Esophagus squamous epithelium (tissue), 4 donors: ENCODE results near the gene REEP1.

ENCODE experiments used
- POLR2A ChIP-seq, 4 donors: fragments of 450-650 bp; IDR thresholded peaks; one replicate each; pipeline ENCODE4 v1.6.1; 2017; ENCODE audit warnings: antibody characterized with exemption in 4 of 4, mild to moderate bottlenecking in 4 of 4, moderate library complexity in 3 of 4
- TF ChIP-seq, protein P1 (sequence below), 6 experiments: fragments of 450-650 bp in 4 of 6; fragments of 200-600 bp in 2 of 6; sonication (generic) in 2 of 6; IDR thresholded peaks; one replicate each; pipeline ENCODE4 v1.5.1; 2016 to 2019; ENCODE audit warnings: antibody characterized with exemption in 6 of 6, mild to moderate bottlenecking in 4 of 6, moderate library complexity in 4 of 6

- TF ChIP-seq, protein P1, sequence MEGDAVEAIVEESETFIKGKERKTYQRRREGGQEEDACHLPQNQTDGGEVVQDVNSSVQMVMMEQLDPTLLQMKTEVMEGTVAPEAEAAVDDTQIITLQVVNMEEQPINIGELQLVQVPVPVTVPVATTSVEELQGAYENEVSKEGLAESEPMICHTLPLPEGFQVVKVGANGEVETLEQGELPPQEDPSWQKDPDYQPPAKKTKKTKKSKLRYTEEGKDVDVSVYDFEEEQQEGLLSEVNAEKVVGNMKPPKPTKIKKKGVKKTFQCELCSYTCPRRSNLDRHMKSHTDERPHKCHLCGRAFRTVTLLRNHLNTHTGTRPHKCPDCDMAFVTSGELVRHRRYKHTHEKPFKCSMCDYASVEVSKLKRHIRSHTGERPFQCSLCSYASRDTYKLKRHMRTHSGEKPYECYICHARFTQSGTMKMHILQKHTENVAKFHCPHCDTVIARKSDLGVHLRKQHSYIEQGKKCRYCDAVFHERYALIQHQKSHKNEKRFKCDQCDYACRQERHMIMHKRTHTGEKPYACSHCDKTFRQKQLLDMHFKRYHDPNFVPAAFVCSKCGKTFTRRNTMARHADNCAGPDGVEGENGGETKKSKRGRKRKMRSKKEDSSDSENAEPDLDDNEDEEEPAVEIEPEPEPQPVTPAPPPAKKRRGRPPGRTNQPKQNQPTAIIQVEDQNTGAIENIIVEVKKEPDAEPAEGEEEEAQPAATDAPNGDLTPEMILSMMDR (IDR thresholded peaks at IDR 0.05) = no peak
- TF ChIP-seq POLR2A (IDR thresholded peaks at IDR 0.05) = no peak
Measured at GRCh38 chr2:86229221-86229620, 108.2 kb downstream of the REEP1 start.
